Motor neuron (in vitro differentiated cells): ENCODE measurements around the gene ERC2. TPM values are rescaled to one million over a fixed set of nuclear protein-coding genes. Genes with fewer than 3 reads are reported as not detected.

Source experiments
- ATAC-seq, 8 experiments: fragments of 200-7000 bp; cut with Tn5 transposase; replicated peaks in 6 of 8; 2 replicates each; pipeline ENCODE4 v1.8.0; 2021; ENCODE audit warnings: mild to moderate bottlenecking in 8 of 8, moderate library complexity in 8 of 8
- H3K27ac ChIP-seq, 2 donors: fragments of 250-450 bp; sonication (Bioruptor Pico); 2 replicates each; pipeline ENCODE4 v1.9.0; 2021; ENCODE audit warnings: antibody characterized with exemption in 2 of 2, mild to moderate bottlenecking in 2 of 2, moderate library complexity in 1 of 2
- H3K4me1 ChIP-seq, 2 donors: fragments of 250-450 bp; sonication (Bioruptor Pico); replicated peaks in 1 of 2; 2 replicates each; pipeline ENCODE4 v1.6.1; 2021; ENCODE audit warnings: antibody characterized with exemption in 2 of 2, mild to moderate bottlenecking in 2 of 2, moderate library complexity in 1 of 2
- H3K4me3 ChIP-seq, 5 donors: fragments of 250-450 bp; sonication (Bioruptor Pico); 2 replicates each; pipeline ENCODE4 v1.9.0; 2021; ENCODE audit warnings: antibody characterized with exemption in 5 of 5, mild to moderate bottlenecking in 5 of 5, moderate library complexity in 4 of 5
- WGBS, 10 experiments: fragments of 450-650 bp; shearing (Covaris generic); methylation state at CpG; one replicate each; pipeline ENCODE4 v1.0.0; 2022; 5-methylcytosine and 5-hydroxymethylcytosine counted together
- in situ Hi-C, 9 experiments: fragments of 400-800 bp; cut with MboI; loops; one replicate each; pipeline ENCODE4 v1.15.0; 2021; ENCODE audit warnings: low sequenced_read_pairs in 9 of 9, low pct_unique_long_range_greater_than_20kb in 2 of 9; ENCODE audit not compliant: unreplicated experiment in 9 of 9
- total RNA-seq, 8 experiments: library from RNA; unstranded; fragments of 300-600 nt; gene quantifications; 2 replicates each; pipeline versions ENCODE4 v1.2.3 to v1.2.4, GENCODE V29; 2022

Gene ERC2
- total RNA-seq, 8 experiments from 2014 or later, result 1.0 to 28.0 (median 18.2) TPM

DNA sequence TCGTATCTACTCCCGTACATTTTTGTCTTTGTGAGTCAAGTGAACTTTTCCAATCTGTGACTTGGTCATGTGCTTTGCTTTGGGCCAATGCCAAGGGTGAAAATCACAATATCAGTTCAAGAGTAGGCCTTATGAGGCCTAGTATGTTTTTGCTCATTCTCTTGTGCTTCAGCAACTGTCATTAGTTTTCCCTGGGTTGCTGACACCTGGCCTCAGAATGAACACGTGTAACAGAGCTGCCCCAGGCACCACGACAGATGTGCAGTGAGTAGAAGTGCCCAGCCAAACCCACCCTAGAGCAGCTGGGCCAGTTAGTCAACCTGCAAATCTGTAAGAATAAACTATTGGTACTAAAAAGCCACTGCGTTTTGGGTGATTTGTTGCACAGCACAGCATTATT is 520.9 kb downstream of the ERC2 start:
- Histone ChIP-seq H3K27ac (no peak overlapping the region), H3K4me3 (no peak overlapping the region), H3K4me1 (peaks cover 2 to 17% of the 10 kb centered on the region in 2 donors)
- ATAC-seq, result no peak
- in situ Hi-C loops, result no loop called here
- WGBS, 10 experiments, result 26 to 100% (median 85%) methylated on average over 1 to 5 of the region's 5 CpGs

DNA sequence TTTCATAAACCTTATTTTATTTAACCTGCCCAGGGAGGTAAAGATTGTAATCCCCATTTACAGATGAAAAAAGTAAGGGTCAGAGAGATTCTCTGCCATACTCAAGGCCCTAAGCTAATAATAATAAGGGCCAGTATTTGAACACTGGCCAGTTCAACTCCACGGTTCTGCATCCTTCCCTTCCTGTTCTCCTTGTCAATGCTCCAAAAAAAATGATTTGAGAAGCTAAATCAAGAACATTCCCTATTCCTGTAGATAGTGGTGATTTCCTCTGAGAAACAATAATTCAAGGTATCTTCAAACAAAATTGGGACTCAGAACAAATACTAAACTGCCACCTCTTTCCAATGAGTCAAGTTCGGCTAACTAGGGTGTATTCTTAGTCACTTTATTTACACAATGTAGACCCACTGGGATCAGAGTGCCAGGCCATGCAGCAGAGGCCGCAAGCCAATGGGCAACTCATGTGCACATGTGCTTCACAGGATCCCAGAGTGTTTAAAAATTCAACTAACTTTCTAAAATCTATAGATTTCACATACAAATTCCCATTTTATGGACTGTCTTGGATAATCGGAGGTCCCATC is 521.6 kb downstream of the ERC2 start:
- Histone ChIP-seq H3K4me1 (peaks cover 2 to 17% of the 10 kb centered on the region in 2 donors), H3K4me3 (no peak overlapping the region), H3K27ac (no peak overlapping the region)
- ATAC-seq, result no peak
- whole genome bisulfite sequencing, 10 experiments, result 15 to 100% (median 90%) methylated on average over 1 to 4 of the region's 4 CpGs; no CpG with 5 or more reads in 1 of the 10 experiments
- in situ Hi-C loops, result no loop called here

DNA sequence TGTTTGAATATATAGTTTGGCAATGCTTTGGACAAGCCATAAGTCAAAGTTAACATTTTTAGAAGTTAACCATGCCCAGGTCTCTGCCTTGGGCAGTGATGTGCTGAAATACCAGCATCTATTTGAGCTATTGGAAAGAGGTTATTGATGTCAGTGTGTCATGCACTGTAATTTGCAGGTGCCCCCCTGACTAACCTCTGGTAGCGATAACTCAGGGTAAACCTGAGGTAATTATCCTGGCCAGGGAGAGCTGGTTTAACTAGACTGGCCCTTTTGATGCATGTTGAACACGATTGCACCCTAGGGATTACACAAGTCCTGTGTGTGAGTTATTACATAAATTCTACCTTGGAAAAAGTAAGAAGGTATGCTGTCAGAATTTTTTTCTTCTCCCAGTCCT is 525.4 kb downstream of the ERC2 start:
- Histone ChIP-seq H3K4me3 (no peak overlapping the region), H3K4me1 (peaks cover 2 to 17% of the 10 kb centered on the region in 2 donors), H3K27ac (no peak overlapping the region)
- peak in 3 of 8 experiments; percentile 47 to 60 (median 54) for ATAC-seq
- in situ Hi-C loops, result no loop called here
- WGBS, 10 experiments, result 6 to 85% (median 58%) methylated on average over 1 to 2 of the region's 2 CpGs; no CpG with 5 or more reads in 3 of the 10 experiments

DNA sequence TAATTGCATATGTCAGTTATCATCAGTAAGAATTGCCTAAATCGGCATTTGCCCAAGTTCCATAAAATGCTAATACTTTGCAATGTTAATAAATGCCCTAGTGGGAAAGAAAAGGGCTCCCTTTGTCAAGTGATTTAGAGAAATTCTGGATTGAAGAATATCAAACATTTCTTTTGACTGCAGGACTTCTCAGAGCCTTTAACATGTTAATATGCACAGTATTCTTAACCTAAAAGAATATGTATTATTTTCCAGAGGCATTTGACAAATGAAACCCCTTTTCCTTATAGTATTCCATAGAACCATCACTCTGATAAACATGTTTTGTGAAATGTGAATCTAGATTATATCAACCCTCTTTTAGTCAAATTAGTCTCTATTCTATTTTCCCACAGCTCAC is 529.0 kb downstream of the ERC2 start:
- in situ Hi-C loops, result no loop called here
- no peak overlapping the region for H3K27ac ChIP-seq
- H3K4me3 ChIP-seq, result no peak overlapping the region
- no peak for ATAC-seq
- H3K4me1 ChIP-seq, result peaks cover 0 to 17% of the 10 kb centered on the region in 2 donors
- 0 to 100% (median 53%) methylated on average over 1 of the region's 1 CpG; no CpG with 5 or more reads in 2 of the 10 experiments for WGBS, 10 experiments

DNA sequence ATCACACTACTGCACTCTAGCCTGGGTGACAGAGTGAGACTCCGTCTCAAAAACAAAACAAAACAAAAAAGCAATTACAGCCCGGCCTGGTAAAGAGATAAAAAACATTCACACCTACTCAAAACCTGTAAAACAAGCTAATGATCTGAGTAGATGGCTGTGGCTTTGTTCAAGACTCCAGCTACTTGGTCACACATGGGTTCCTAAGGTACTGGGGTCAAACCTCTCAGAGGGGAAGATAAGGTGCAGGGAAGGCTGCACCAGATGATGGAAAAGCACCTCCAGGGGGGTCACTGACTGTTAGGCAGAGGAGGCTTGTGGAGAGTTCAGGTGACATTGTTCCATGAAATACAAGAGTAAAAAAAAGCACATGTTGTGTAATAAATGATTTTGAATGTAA is 531.0 kb downstream of the ERC2 start:
- in situ Hi-C loops, result no loop called here
- 0 to 86% (median 57%) methylated on average over 1 to 2 of the region's 2 CpGs; no CpG with 5 or more reads in 3 of the 10 experiments for WGBS, 10 experiments
- no peak for ATAC-seq

DNA sequence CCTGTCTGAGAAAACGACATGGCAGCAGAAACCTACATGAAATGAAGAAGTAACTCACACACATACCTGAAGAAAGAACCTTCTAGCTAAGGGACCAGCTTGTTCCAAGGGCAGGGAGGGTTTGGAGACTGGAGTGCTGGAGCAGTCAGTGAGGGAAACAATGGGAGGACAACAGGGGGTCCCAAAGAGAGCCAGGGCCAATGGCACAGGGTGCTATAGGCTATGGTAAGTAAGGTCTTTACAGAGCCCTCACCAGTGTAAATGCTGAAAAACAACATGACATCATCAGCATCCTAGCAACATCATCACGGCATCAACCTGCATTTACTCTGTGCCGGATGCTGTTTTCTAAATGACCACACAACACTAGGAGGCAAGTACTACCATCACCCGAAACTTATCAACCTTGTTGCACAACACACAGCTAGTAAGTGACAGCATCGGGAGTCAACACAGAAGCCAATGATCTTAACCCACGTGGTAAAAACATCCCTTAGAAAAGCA is 531.7 kb downstream of the ERC2 start:
- H3K4me1 ChIP-seq, result no peaks in the 10 kb centered on the region
- peak in 1 of 8 experiments; percentile 25 for ATAC-seq
- in situ Hi-C loops, result no loop called here

More for the DNA sequence above, 531.0 kb downstream of the ERC2 start:
- Histone ChIP-seq H3K4me1 (no peaks in the 10 kb centered on the region), H3K4me3 (no peak overlapping the region), H3K27ac (no peak overlapping the region)

DNA sequence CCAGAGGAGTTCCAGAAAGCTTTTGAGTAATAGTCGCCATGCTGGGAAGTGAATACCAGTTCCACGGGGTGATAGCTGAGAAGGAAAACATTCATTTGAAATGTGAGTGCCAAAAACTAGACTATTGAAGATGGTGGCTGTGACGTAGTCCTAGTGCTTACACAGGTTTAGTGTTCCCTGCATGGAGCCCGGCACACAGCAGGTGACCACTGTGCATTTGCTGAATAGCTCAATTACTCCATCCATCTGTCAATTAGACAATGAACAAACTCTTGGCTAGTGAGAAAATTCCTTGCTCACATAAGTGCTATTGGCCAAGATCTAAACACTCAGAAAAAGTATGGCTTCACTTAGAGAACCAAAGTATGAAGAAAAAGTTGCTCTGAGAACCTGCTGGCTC is 533.0 kb downstream of the ERC2 start:
- no peaks in the 10 kb centered on the region for H3K4me1 ChIP-seq
- H3K27ac ChIP-seq, result no peak overlapping the region
- peak in 1 of 8 experiments; percentile 46 for ATAC-seq
- 28 to 93% (median 83%) methylated on average over 2 to 4 of the region's 4 CpGs; no CpG with 5 or more reads in 3 of the 10 experiments for WGBS, 10 experiments
- in situ Hi-C loops, result no loop called here
- no peak overlapping the region for H3K4me3 ChIP-seq

More for the DNA sequence above, 531.7 kb downstream of the ERC2 start:
- no peak overlapping the region for H3K4me3 ChIP-seq
- no peak overlapping the region for H3K27ac ChIP-seq
- 20 to 88% (median 67%) methylated on average over 1 to 6 of the region's 6 CpGs; no CpG with 5 or more reads in 1 of the 10 experiments for WGBS, 10 experiments

DNA sequence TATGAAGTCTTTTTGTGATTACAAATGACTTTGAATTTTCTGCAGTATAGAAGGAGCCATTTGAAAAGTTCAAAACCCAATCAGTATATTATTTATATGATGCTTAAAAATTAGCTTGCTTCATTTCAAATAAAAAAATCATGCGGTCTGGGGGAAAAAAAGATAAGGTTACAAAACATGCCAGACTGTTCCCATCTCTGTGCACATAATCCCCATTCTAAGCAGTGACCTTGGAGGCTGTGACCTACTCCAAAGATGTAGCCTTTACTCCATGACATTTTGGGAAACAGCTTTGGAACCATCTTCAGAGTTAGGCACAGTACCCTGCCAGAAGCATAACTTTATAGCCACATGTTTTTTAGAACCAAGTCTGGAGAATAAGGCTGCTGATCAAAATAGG is 533.5 kb downstream of the ERC2 start:
- no peak overlapping the region for H3K27ac ChIP-seq
- in situ Hi-C loops, result no loop called here
- H3K4me1 ChIP-seq, result no peaks in the 10 kb centered on the region
- no peak overlapping the region for H3K4me3 ChIP-seq
- no peak for ATAC-seq
- 67 to 100% (median 100%) methylated on average over 1 of the region's 1 CpG; no CpG with 5 or more reads in 3 of the 10 experiments for WGBS, 10 experiments

DNA sequence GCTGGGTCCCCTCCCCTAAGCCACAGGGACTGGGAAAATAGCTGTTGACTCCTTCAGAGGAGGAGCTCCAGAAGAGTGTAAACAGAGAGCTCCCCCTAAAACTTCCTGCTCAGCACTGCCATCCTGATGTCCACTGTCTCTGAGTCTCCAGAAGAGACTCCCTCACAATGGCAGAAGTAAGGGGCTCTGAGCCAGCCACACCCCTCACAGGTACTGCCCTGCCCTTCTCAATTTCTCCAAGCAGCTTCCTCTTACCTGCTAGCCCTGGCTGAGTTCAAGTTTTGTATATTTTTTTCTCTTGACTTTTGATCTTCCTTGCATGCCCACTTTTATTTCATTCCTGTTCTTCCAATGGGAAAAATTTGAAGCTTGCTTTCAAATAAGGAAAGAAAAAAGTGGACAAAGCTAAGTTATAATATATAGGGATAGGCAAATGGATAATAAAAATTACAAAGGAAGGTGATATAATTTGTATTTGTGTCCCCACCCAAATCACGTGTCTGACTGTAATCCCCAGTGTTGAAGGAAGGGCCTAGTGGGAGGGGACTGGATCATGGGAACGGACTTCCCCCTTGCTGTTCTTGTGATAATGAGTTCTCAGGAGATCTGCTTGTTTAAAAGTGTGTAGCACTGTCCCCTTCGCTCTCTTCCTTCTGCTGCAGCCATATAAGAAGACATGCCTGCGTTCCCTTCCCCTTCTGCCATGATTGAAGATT is 539.0 kb downstream of the ERC2 start:
- 7 to 100% (median 88%) methylated on average over 1 to 4 of the region's 4 CpGs; no CpG with 5 or more reads in 2 of the 10 experiments for WGBS, 10 experiments
- in situ Hi-C loops, result no loop called here
- no peak for ATAC-seq
- no peaks in the 10 kb centered on the region for H3K4me1 ChIP-seq
- no peak overlapping the region for H3K4me3 ChIP-seq
- no peak overlapping the region for H3K27ac ChIP-seq

DNA sequence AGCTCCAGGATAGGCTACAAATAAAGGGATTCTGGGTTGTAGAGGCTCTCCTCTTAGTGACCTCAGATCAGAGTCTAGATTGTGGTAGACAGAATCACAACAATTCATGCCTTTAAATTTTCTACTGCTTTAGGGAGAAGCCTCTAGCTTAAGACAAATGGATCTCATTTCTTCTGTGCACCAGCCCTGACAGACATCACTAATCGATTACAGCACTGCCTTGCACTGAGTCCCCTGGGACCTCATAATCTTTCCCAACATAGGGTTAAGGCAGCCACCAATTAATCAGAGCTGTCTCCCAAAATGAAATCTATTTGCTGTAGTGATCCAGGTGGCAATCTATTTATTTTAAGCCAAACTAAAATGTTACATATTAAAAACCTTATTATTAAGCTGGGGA is 544.6 kb downstream of the ERC2 start:
- Histone ChIP-seq H3K4me1 (no peaks in the 10 kb centered on the region), H3K4me3 (no peak overlapping the region), H3K27ac (no peak overlapping the region)
- in situ Hi-C loops, result no loop called here
- WGBS, 10 experiments, result 0 to 100% (median 80%) methylated on average over 1 of the region's 1 CpG; no CpG with 5 or more reads in 5 of the 10 experiments
- no peak for ATAC-seq

DNA sequence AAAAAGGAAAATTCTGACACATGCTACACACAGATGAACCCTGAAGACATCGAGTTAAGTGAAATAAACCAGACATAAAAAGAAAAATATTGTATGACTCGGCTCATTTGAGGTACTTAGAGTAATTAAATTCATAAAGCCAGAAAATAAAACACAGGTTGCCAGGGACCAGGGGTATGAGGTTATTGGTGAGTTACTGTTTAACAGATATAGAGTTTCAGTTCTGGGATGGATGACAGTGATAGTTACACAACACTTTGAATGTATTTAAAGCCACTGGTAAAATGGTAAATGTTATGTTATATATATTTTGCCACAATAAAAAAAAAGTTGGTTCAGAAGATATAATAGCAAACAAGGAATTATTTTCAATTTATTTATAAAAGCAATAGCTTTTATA is 545.1 kb downstream of the ERC2 start:
- no peak overlapping the region for H3K4me3 ChIP-seq
- no peak for ATAC-seq
- H3K4me1 ChIP-seq, result no peaks in the 10 kb centered on the region
- WGBS, 10 experiments, result 0 to 100% (median 79%) methylated on average over 1 to 2 of the region's 2 CpGs; no CpG with 5 or more reads in 1 of the 10 experiments
- in situ Hi-C loops, result no loop called here
- no peak overlapping the region for H3K27ac ChIP-seq

DNA sequence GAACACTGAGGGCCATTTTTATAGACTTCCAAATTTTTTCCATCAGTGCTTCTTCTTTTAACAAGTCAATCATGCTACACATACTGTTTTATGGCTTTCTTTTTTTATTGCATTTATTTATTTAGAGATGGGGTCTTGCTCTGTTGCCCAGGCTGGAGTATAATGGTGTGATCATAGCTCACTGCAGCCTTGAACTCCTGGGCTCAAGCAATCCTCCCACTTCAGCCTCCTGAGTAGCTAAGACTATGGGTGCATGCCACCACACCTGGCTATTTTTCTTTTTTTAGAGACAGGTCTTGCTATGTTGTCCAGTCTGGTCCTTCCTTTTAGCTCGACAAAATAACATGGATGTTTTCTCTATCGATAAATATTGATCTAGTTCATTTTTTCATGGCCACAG is 555.4 kb downstream of the ERC2 start:
- ATAC-seq, result no peak
- H3K4me1 ChIP-seq, result peaks cover 0 to under 1% of the 10 kb centered on the region in 2 donors
- H3K27ac ChIP-seq, result no peak overlapping the region
- in situ Hi-C loops, result no loop called here
- 47 to 100% (median 90%) methylated on average over 1 to 2 of the region's 2 CpGs; no CpG with 5 or more reads in 2 of the 10 experiments for WGBS, 10 experiments
- no peak overlapping the region for H3K4me3 ChIP-seq

DNA sequence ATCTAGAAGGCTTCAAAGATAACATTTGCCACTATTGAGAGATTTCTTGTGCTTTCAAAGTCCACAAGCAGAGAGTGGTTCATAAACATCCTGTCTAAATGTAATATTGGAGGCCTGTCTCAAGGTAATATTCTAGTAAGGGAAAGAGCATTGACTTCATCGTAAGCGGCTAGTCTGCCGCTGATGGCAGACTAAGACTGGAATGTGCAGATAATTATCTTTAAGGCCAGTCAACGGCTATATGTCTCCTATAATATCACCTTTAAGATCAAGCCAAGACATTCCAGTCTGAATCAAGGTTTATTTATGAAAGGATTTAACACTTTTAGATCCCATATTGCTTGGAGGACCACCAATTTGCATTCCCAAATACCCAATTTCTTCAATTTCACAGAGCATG is 557.0 kb downstream of the ERC2 start:
- in situ Hi-C loops, result no loop called here
- WGBS, 10 experiments, result 67 to 96% (median 87%) methylated on average over 2 to 4 of the region's 4 CpGs; no CpG with 5 or more reads in 1 of the 10 experiments
- Histone ChIP-seq H3K4me3 (no peak overlapping the region), H3K27ac (no peak overlapping the region), H3K4me1 (peaks cover 0 to 5% of the 10 kb centered on the region in 2 donors)
- ATAC-seq, result no peak
